IMR-90 (cell line): ENCODE results near the gene YBX2. TPM values are rescaled to one million over a fixed set of nuclear protein-coding genes. Genes with fewer than 3 reads are reported as not detected.

Experiments used
- ATAC-seq: fragments of 200-7000 bp; cut with Tn5 transposase; 2 replicates; pipeline ENCODE4 v1.9.1; 2020; ENCODE audit warnings: low read depth, mild to moderate bottlenecking, moderate library complexity
- BruUV-seq: library from RNA; stranded (reverse); fragments of 400-500 nt; replicated peaks from 2 replicates; lab custom pipeline; 2021; lab: Mats Ljungman, UMichigan
- CTCF ChIA-PET: fragments of 300-600 bp; formaldehyde crosslinking; extraction: SDS; loops from one replicate; lab custom pipeline; 2021; ENCODE audit warnings: antibody characterized with exemption; lab: Yijun Ruan, JAX
- POLR2A ChIA-PET: fragments of 300-600 bp; sonication (Branson Sonifier 250); formaldehyde crosslinking; loops from one replicate; lab custom pipeline; 2022; ENCODE audit warnings: antibody characterized with exemption; ENCODE audit not compliant: unreplicated experiment; lab: Charles Lee
- DNase-seq: peaks from one replicate; pipeline ENCODE4 v3.0.0; 2013
- H2AFZ ChIP-seq: replicated peaks from 2 replicates; pipeline ENCODE3; 2013; ENCODE audit warnings: low read length, mild to moderate bottlenecking; ENCODE audit not compliant: poor library complexity
- H2AK5ac ChIP-seq: 2 replicates; pipeline ENCODE4 v1.6.1; 2013; ENCODE audit warnings: low read depth, low read length, inconsistent platforms
- H2AK9ac ChIP-seq: replicated peaks from 2 replicates; pipeline ENCODE3; 2013; ENCODE audit warnings: mild to moderate bottlenecking, low read depth, low read length, moderate library complexity; ENCODE audit not compliant: poor library complexity
- H2BK120ac ChIP-seq: 2 replicates; pipeline ENCODE4 v1.6.1; 2013; ENCODE audit warnings: low read depth, low read length, inconsistent platforms
- H2BK15ac ChIP-seq: 3 replicates; pipeline ENCODE4 v1.6.1; 2013; ENCODE audit warnings: low read depth, low read length, inconsistent platforms
- H2BK20ac ChIP-seq: 2 replicates; pipeline ENCODE4 v1.6.1; 2013; ENCODE audit warnings: low read depth, mild to moderate bottlenecking, inconsistent platforms, low read length, moderate library complexity
- H2BK5ac ChIP-seq: 2 replicates; pipeline ENCODE4 v1.6.1; 2013; ENCODE audit warnings: mild to moderate bottlenecking, low read depth, low read length, inconsistent platforms; ENCODE audit not compliant: poor library complexity, severe bottlenecking
- H3K14ac ChIP-seq: replicated peaks from 2 replicates; pipeline ENCODE4 v1.6.1; 2013; ENCODE audit warnings: low read depth, low read length, inconsistent platforms
- H3K18ac ChIP-seq: 2 replicates; pipeline ENCODE4 v1.6.1; 2013; ENCODE audit warnings: low read depth, low read length, control low read depth
- H3K23ac ChIP-seq: 2 replicates; pipeline ENCODE4 v1.6.1; 2013; ENCODE audit warnings: low read depth, low read length, inconsistent platforms
- H3K27ac ChIP-seq: 2 replicates; pipeline ENCODE4 v1.5.1; 2013; ENCODE audit warnings: mild to moderate bottlenecking, control low read depth, low read length; ENCODE audit not compliant: insufficient read depth
- H3K27me3 ChIP-seq: 2 replicates; pipeline ENCODE4 v1.6.1; 2013; ENCODE audit warnings: low read length; ENCODE audit not compliant: control insufficient read depth, insufficient read depth
- H3K36me3 ChIP-seq: 2 replicates; pipeline ENCODE4 v1.6.1; 2013; ENCODE audit warnings: low read length, mixed read lengths; ENCODE audit not compliant: control insufficient read depth, insufficient read depth
- H3K4ac ChIP-seq: 2 replicates; pipeline ENCODE4 v1.6.1; 2013; ENCODE audit warnings: low read depth, low read length, inconsistent platforms
- H3K4me1 ChIP-seq: 2 replicates; pipeline ENCODE4 v1.6.1; 2013; ENCODE audit warnings: low read length, mixed read lengths; ENCODE audit not compliant: control insufficient read depth, insufficient read depth
- H3K4me2 ChIP-seq: 2 replicates; pipeline ENCODE4 v1.6.1; 2013; ENCODE audit warnings: low read depth, mild to moderate bottlenecking, control low read depth, low read length, moderate library complexity
- H3K4me3 ChIP-seq: 2 replicates; pipeline ENCODE4 v1.5.1; 2013; ENCODE audit warnings: low read depth, mild to moderate bottlenecking, control low read depth, low read length, moderate library complexity; ENCODE audit not compliant: insufficient read depth
- H3K56ac ChIP-seq: 2 replicates; pipeline ENCODE4 v1.6.1; 2013; ENCODE audit warnings: low read length, inconsistent platforms; ENCODE audit not compliant: insufficient read depth; ENCODE audit errors: extremely low read depth
- H3K79me1 ChIP-seq, 2 experiments: 2 replicates each; pipeline ENCODE4 v1.6.1; 2013; ENCODE audit warnings: low read length in 2 of 2, inconsistent platforms in 1 of 2, low read depth in 1 of 2
- H3K9ac ChIP-seq: 2 replicates; pipeline ENCODE4 v1.6.1; 2013; ENCODE audit warnings: low read depth, low read length, control low read depth
- H3K9me1 ChIP-seq: 2 replicates; pipeline ENCODE4 v1.6.1; 2013; ENCODE audit warnings: low read length, inconsistent platforms; ENCODE audit not compliant: insufficient read depth
- H3K9me3 ChIP-seq: 2 replicates; pipeline ENCODE4 v1.6.1; 2013; ENCODE audit warnings: low read length; ENCODE audit not compliant: control insufficient read depth, insufficient read depth
- H4K20me1 ChIP-seq: 2 replicates; pipeline ENCODE4 v1.6.1; 2013; ENCODE audit warnings: low read length, inconsistent platforms; ENCODE audit not compliant: insufficient read depth
- H4K5ac ChIP-seq: 2 replicates; pipeline ENCODE4 v1.6.1; 2013; ENCODE audit warnings: mild to moderate bottlenecking, low read depth, low read length, control low read depth
- H4K8ac ChIP-seq, 2 experiments: 2 replicates each; pipeline ENCODE4 v1.6.1; 2013; ENCODE audit warnings: low read depth in 2 of 2, low read length in 2 of 2, control low read depth in 1 of 2, inconsistent platforms in 1 of 2
- H4K91ac ChIP-seq: 2 replicates; pipeline ENCODE4 v1.6.1; 2013; ENCODE audit warnings: low read depth, low read length, inconsistent platforms; ENCODE audit not compliant: insufficient read depth
- CHD1 ChIP-seq: IDR thresholded peaks from 2 replicates; pipeline ENCODE4 v1.6.1; 2012; ENCODE audit warnings: low read depth, low read length, improper control_type of control experiment
- CTCF ChIP-seq: conservative IDR thresholded peaks from 2 replicates; pipeline ENCODE4 v1.5.1; 2012; ENCODE audit warnings: mild to moderate bottlenecking, low read depth, low read length, improper control_type of control experiment
- ELK1 ChIP-seq: fragments of 150-350 bp; IDR thresholded peaks from 2 replicates; pipeline ENCODE4 v1.6.1; 2016; ENCODE audit warnings: low read depth, mild to moderate bottlenecking, low read length, moderate library complexity, borderline replicate concordance
- FOS ChIP-seq: fragments of 150-350 bp; IDR thresholded peaks from 2 replicates; pipeline ENCODE4 v1.6.1; 2016; ENCODE audit warnings: low read depth, low read length
- POLR2A ChIP-seq: IDR thresholded peaks from 2 replicates; pipeline ENCODE4 v1.6.1; 2012; ENCODE audit warnings: mild to moderate bottlenecking, low read depth, low read length
- RAD21 ChIP-seq: IDR thresholded peaks from 2 replicates; pipeline ENCODE4 v1.6.1; 2012; ENCODE audit warnings: low read length, improper control_type of control experiment
- WGBS, 2 experiments: methylation state at CpG; one replicate each; pipeline versions ENCODE4 v1.1.5 to v1.1.7; 2013; ENCODE audit warnings: missing lambda C conversion rate in 2 of 2; ENCODE audit not compliant: insufficient read length in 1 of 2; ENCODE audit errors: extremely low coverage in 2 of 2; 5-methylcytosine and 5-hydroxymethylcytosine counted together
- dilution Hi-C: fragments of 300-500 bp; cut with HindIII; formaldehyde crosslinking; loops from one replicate; pipeline ENCODE4 v1.14.3; 2018; ENCODE audit warnings: low sequenced_read_pairs; ENCODE audit not compliant: unreplicated experiment
- in situ Hi-C: fragments of 300-500 bp; cut with MboI; formaldehyde crosslinking; loops from 3 replicates; pipeline ENCODE4 v1.14.3; 2019; ENCODE audit warnings: low sequenced_read_pairs, inconsistent platforms, mixed read lengths
- intact Hi-C: fragments of 100-400 bp; cut with micrococcal nuclease; formaldehyde crosslinking; loops from 2 replicates; pipeline ENCODE4 v1.10.0; 2022
- polyA plus RNA-seq, 3 experiments: library from polyadenylated mRNA; depleted of rRNA; stranded (reverse); fragments of >200 nt; gene quantifications; 2 replicates each; pipeline ENCODE4 v1.2.3, GENCODE V29; 2012; ENCODE audit warnings: low replicate concordance in 1 of 3
- total RNA-seq: library from RNA; depleted of rRNA; stranded (reverse); fragments of >200 nt; gene quantifications from 2 replicates; pipeline ENCODE4 v1.2.3, GENCODE V29; 2012

YBX2 gene
- total and polyA plus RNA-seq, 2 of the 4 experiments (the other 2 are of a cell fraction), result 0.17 TPM; not detected in 1

- TF ChIP-seq ELK1, result no peak
Observed at GRCh38 chr17:7306911-7307685, 12.7 kb upstream of the YBX2 start, which contains the start of gene EIF5A (continued).

- in situ Hi-C loops, result loop anchor here (10.0 kb wide), 1 partner anchor 259 kb away; the partner anchor contains the start of gene SLC16A11
- CTCF ChIA-PET, result no interaction called here
Observed at GRCh38 chr17:7304179-7304578, 9.7 kb upstream of the YBX2 start.

More at GRCh38 chr17:7304179-7304578, 9.7 kb upstream of the YBX2 start:
- no peak overlapping the region for H3K4ac ChIP-seq
- no peaks in the 10 kb centered on the region for H3K9me1 ChIP-seq
- no peak overlapping the region for H3K4me2 ChIP-seq
- no peak for ATAC-seq
- no peak overlapping the region for H3K23ac ChIP-seq
- no TSS peak for BruUV-seq
- dilution Hi-C loops (no loop called here), intact Hi-C loops (no loop called here)
- H2BK5ac ChIP-seq, result no peak overlapping the region
- H2BK20ac ChIP-seq, result no peak overlapping the region
- H3K79me1 ChIP-seq, result peaks cover 0 to 9% of the 10 kb centered on the region in 2 experiments; a peak in 2 of 4 replicates
- no peak overlapping the region for H2AFZ ChIP-seq
- no peak overlapping the region for H3K4me3 ChIP-seq
- TF ChIP-seq FOS (no peak), CHD1 (no peak), POLR2A (no peak), RAD21 (no peak), CTCF (no peak)
- no peak overlapping the region for H4K91ac ChIP-seq
- H2BK15ac ChIP-seq, result no peak overlapping the region
- H4K5ac ChIP-seq, result no peak overlapping the region
- no peak overlapping the region for H2AK5ac ChIP-seq
- H3K56ac ChIP-seq, result no peak overlapping the region
- H2AK9ac ChIP-seq, result no peak overlapping the region
- peaks cover 10% of the 10 kb centered on the region for H4K20me1 ChIP-seq
- POLR2A ChIA-PET, result no interaction called here
- no peak overlapping the region for H3K27ac ChIP-seq
- H2BK120ac ChIP-seq, result no peak overlapping the region
- H3K4me1 ChIP-seq, result no peaks in the 10 kb centered on the region
- no peaks in the 10 kb centered on the region for H3K9me3 ChIP-seq
- no peak overlapping the region for H3K9ac ChIP-seq
- H3K14ac ChIP-seq, result no peak overlapping the region
- no peak overlapping the region for H4K8ac ChIP-seq
- no peaks in the 10 kb centered on the region for H3K36me3 ChIP-seq
- no peak overlapping the region for H3K18ac ChIP-seq
- DNase-seq, result no peak
- no CpG with 5 or more reads among the region's 7 CpGs for WGBS, 2 experiments
- peaks cover 3% of the 10 kb centered on the region; the same call in 1 of the 2 replicates for H3K27me3 ChIP-seq
